Ovary (tissue), 3 donors: ENCODE measurements around the gene GPS1.

Experiments used
- EP300 ChIP-seq: sonication (generic); formaldehyde crosslinking; IDR thresholded peaks from one replicate; pipeline ENCODE4 v1.6.1; 2017; ENCODE audit warnings: antibody characterized with exemption
- POLR2A ChIP-seq: fragments of 450-650 bp; IDR thresholded peaks from one replicate; pipeline ENCODE4 v1.6.1; 2017; ENCODE audit warnings: antibody characterized with exemption, mild to moderate bottlenecking, moderate library complexity
- TF ChIP-seq, protein P1 (sequence below), 3 donors: fragments of 450-650 bp in 2 of 3; fragments of 200-600 bp in 1 of 3; IDR thresholded peaks; one replicate each; pipeline versions ENCODE4 v1.5.1 to v1.8.0; 2016 to 2022; ENCODE audit warnings: antibody characterized with exemption in 3 of 3, mild to moderate bottlenecking in 1 of 3
- donor health status: DM: no; HTN: no; CAD: no.

DNA sequence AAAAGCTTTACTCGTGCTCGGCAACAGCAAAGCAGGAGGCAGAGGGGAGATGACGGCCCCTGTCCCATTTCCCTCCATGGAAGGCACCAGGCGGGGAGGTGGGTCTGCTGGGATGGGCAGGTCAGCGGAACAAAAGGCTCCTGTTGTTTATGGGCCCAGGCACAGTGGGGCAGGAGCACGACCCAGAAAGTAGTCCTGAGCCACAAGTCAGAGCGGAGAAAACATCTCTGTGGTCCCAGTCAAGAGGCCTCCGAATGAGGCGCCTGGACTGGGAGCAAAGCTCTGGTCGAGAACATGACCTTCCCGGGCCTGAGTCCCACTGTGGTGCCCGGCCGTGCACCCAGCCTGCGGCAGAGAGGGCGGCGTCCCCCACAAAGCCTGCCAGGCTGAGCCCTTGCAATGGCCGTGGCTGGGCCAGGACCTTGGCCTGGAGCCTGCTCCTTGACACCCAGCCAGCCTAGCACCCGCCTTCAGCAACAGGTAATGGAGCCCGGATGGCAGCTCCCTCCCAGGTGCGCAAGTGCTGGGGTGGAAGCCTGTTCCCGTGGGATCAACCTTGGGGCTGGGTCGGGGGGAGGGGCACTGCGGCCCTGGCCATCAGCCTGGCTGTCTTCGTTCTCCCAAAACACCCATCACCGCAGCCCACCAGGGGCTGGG, 3.7 kb upstream of the GPS1 start:
- TF ChIP-seq, protein P1, sequence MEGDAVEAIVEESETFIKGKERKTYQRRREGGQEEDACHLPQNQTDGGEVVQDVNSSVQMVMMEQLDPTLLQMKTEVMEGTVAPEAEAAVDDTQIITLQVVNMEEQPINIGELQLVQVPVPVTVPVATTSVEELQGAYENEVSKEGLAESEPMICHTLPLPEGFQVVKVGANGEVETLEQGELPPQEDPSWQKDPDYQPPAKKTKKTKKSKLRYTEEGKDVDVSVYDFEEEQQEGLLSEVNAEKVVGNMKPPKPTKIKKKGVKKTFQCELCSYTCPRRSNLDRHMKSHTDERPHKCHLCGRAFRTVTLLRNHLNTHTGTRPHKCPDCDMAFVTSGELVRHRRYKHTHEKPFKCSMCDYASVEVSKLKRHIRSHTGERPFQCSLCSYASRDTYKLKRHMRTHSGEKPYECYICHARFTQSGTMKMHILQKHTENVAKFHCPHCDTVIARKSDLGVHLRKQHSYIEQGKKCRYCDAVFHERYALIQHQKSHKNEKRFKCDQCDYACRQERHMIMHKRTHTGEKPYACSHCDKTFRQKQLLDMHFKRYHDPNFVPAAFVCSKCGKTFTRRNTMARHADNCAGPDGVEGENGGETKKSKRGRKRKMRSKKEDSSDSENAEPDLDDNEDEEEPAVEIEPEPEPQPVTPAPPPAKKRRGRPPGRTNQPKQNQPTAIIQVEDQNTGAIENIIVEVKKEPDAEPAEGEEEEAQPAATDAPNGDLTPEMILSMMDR (IDR thresholded peaks at IDR 0.05), result no peak
- TF ChIP-seq POLR2A (no peak), EP300 (no peak)
